ENCODE measurements around the gene PSORS1C2.

DNA sequence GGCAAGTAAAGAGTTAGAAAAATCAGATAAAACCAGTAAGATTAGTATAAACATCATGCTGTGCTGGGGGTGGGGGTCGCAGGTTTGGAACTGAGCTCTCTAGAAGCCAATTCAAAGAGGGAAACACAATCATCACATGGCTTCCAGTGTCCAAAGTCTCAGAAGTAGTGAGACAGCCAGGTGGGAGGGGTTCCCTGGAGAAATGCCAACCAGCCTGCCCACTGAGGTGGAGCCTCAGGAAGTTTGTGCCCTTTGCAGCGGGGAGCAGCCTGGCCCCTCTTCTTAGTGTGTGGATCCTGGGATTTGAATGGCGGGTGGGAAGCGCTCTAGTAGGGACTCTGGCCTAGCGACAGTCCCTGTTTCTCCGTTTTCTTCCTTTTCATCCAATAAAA is 47.9 kb downstream of the PSORS1C2 start:
- TF ChIP-seq EZH2phosphoT487 (IDR thresholded peaks at IDR 0.05; ENCODE audit: insufficient read depth, low read depth) (no peak), EZH2 (IDR thresholded peaks at IDR 0.05; ENCODE audit: insufficient read depth, poor library complexity, severe bottlenecking) (no peak)

All from GM23248 (cell line).